Subcutaneous adipose tissue (tissue), 4 donors: ENCODE measurements around the gene ERBB4. TPM values are rescaled to one million over a fixed set of nuclear protein-coding genes. Genes with fewer than 3 reads are reported as not detected.

Experiments used
- total RNA-seq, 4 donors: library from RNA; depleted of rRNA; stranded (reverse); fragments of >200 nt; gene quantifications; one replicate each; pipeline ENCODE4 v1.1.0, GENCODE V29; 2016
- TF ChIP-seq, protein P1 (sequence below): fragments of 450-650 bp; IDR thresholded peaks from one replicate; pipeline ENCODE4 v1.5.1; 2016; ENCODE audit warnings: low read depth, mild to moderate bottlenecking, control low read depth, antibody characterized with exemption, moderate library complexity

ERBB4 gene
- total RNA-seq, 4 donors from 2014 or later: 0.17 to 1.5 (median 0.71) TPM

DNA sequence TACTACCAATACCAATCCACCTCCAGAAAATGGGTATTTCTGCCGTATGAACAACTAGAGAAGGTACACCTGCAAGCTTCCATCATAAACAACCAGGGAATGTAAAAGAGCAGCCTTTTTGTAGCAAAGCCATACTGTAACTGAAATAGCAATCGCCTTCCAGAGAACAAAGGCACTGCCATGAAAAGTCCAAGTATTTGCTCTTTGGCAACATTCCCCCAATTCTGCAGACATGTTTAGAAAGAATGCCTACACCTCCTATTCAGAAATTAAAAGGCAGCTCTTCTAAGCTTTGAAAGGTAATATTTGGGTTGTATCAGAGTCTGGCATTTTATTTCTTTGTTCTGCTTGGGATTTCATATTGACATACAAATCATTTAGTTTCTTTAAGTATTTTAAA is 487.7 kb downstream of the ERBB4 start:
- TF ChIP-seq, protein P1, sequence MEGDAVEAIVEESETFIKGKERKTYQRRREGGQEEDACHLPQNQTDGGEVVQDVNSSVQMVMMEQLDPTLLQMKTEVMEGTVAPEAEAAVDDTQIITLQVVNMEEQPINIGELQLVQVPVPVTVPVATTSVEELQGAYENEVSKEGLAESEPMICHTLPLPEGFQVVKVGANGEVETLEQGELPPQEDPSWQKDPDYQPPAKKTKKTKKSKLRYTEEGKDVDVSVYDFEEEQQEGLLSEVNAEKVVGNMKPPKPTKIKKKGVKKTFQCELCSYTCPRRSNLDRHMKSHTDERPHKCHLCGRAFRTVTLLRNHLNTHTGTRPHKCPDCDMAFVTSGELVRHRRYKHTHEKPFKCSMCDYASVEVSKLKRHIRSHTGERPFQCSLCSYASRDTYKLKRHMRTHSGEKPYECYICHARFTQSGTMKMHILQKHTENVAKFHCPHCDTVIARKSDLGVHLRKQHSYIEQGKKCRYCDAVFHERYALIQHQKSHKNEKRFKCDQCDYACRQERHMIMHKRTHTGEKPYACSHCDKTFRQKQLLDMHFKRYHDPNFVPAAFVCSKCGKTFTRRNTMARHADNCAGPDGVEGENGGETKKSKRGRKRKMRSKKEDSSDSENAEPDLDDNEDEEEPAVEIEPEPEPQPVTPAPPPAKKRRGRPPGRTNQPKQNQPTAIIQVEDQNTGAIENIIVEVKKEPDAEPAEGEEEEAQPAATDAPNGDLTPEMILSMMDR: no peak

DNA sequence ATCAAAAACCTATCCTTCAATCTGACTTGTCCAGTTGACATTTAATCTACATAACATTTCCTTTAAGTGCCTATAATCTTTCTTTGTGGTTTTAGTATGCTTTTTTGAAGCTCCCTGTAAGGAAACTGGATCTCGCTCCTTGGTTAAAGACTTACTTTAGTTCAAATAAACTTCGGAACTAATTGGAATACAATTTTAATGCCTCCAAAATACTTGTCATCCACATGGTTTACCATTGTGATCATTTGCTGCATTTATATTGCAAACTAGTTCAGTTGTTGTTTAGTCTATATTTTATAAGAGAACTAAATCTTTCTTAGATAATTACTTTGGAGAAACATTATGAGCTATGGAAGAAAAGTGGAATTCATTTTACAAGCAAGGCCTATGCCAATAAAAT is 496.0 kb downstream of the ERBB4 start:
- TF ChIP-seq, protein P1: no peak

DNA sequence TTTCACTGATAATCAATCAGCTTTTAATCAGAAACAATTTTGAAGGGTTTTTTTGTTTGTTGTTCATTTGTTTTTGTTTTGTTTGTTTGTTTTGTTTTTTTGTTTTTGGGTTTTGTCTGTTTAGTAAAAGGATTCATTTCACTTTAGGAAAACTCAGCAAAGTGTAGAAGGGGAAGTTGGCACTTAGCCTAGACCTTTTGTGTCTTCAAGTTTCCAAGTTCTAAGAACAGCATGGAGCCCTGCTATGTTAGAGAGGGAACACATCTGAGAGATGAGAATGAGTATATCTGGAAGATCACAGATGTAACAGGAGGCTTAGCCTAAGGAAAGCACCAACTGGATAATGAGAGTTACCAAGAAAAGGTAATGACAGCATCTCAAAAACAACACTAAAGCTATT is 501.5 kb downstream of the ERBB4 start:
- TF ChIP-seq, protein P1: no peak

GRCh38 chr2:212034841-212035585 is 503.6 kb downstream of the ERBB4 start:
- TF ChIP-seq, protein P1: no peak

DNA sequence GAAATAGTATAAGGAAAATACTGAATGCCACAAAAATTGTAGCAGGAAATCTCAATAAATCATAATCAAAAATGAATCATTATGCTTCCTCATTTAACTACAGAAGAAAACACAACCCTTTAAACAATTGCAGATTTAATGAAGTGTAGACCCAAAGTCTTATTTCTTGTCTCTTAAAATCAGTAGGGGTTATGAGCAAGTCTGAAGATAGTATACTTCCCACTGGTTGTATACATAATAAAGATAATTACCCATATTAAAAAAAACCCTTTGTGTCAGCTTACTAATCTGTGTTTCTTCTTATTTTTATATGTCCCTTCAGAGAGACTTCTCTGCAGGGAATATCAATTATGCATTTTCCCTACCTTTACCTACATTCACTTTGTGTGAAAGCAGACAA is 504.7 kb downstream of the ERBB4 start:
- TF ChIP-seq, protein P1: no peak

DNA sequence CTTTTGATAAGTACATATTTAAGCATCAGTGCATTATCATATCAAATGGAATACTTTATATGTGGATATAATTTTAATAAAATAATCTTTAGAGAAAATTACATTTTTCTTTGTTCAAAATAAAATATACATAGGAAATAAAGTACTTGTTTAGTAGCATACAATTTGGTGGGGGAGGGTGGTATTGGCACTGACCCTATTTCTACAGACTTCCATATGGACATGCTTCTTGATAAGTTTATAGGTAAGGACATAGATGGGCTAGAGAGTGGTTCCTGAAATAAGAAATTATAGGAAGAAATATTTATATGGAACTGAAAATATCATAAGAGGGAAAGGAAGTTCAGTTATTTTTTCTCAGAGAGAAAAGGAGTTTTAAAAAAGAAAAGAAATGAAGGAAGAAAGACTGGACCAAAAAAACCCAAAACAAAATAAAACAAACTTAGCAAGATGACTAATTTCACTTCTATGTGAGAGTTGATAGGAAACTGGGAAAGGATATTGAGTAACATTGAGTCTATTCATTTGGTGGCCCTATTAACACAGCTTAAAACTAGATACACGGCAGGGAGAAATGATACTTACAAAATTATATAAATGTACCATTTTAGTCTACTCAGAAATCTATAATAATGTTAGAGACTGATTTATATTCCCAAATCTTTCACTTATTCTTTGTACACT is 505.9 kb downstream of the ERBB4 start:
- TF ChIP-seq, protein P1: no peak

GRCh38 chr2:212032032-212032431 is 506.6 kb downstream of the ERBB4 start:
- TF ChIP-seq, protein P1: no peak
